Fibroblast of pulmonary artery (primary cell): ENCODE measurements around the gene DAPP1.
"Not testable (repeated sequence)": the region's sequence is repeated elsewhere in the genome, so short reads cannot be mapped to it uniquely, and the experiment has no call there.

Experiments
- DNase-seq: peaks from one replicate; pipeline ENCODE4 v3.0.0-alpha.2; 2010; ENCODE audit warnings: low read depth
- H3K4me3 ChIP-seq: replicated peaks from 2 replicates; pipeline ENCODE4 v1.5.1; 2011; ENCODE audit warnings: low read depth, mild to moderate bottlenecking, control low read depth, low read length, moderate library complexity
- TF ChIP-seq, protein P1 (sequence below): IDR thresholded peaks from 2 replicates; pipeline ENCODE4 v1.5.1; 2011; ENCODE audit warnings: mild to moderate bottlenecking, control low read depth, low read length, inconsistent platforms; ENCODE audit errors: missing control alignments

Gene DAPP1

DNA sequence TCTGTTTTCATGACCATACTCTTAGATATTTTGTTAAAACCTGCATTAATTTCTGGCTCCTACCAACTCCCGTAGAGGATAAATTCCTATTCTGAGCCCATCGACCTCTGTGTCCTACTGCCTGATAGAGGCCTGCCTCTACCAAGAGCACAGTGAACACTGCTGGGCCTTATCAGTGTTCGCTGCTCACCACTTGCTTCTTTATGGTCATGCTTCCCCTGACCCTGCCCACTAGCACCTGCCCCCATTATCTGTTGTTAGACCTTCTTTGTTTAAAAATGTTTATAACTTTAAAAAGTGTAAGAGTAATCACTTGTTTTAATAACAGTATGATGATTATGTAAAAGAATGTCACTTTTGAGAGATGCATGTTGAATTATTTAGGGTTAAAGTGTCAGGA is 6.1 kb downstream of the DAPP1 start:
- H3K4me3 ChIP-seq = no peak overlapping the region

GRCh38 chr4:99824070-99824599 is 7.5 kb downstream of the DAPP1 start:
- H3K4me3 ChIP-seq = no peak overlapping the region
- DNase-seq = no peak
- TF ChIP-seq, protein P1, sequence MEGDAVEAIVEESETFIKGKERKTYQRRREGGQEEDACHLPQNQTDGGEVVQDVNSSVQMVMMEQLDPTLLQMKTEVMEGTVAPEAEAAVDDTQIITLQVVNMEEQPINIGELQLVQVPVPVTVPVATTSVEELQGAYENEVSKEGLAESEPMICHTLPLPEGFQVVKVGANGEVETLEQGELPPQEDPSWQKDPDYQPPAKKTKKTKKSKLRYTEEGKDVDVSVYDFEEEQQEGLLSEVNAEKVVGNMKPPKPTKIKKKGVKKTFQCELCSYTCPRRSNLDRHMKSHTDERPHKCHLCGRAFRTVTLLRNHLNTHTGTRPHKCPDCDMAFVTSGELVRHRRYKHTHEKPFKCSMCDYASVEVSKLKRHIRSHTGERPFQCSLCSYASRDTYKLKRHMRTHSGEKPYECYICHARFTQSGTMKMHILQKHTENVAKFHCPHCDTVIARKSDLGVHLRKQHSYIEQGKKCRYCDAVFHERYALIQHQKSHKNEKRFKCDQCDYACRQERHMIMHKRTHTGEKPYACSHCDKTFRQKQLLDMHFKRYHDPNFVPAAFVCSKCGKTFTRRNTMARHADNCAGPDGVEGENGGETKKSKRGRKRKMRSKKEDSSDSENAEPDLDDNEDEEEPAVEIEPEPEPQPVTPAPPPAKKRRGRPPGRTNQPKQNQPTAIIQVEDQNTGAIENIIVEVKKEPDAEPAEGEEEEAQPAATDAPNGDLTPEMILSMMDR = no peak

More for the DNA sequence above, 6.1 kb downstream of the DAPP1 start:
- no peak for DNase-seq
- TF ChIP-seq, protein P1 = no peak

DNA sequence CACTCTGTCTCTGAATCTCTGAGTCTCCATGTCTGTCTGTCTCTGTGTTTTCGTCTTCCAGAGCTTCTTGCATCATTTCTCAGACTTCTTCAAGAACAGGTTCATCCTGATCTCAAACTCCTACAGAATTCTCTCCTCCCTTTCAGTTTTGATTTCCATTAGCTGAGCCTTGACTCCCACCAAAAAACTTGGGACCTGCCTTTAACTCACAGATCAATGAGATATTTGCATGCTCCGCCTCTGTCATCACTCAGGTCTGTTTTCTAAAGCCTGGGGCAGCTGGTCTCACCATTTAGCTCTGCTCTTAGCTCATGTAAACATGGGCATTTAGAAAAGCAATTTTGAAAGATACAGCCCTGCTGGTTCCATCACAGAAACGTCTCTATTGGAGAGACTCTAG is 8.6 kb downstream of the DAPP1 start:
- H3K4me3 ChIP-seq = no peak overlapping the region
- no peak for DNase-seq
- TF ChIP-seq, protein P1 = no peak

- no peak overlapping the region for H3K4me3 ChIP-seq
- TF ChIP-seq, protein P1 = no peak
- DNase-seq = no peak
Observed at GRCh38 chr4:99826016-99826415, 9.4 kb downstream of the DAPP1 start.

- H3K4me3 ChIP-seq = no peak overlapping the region
- TF ChIP-seq, protein P1 = no peak
- DNase-seq = peak; percentile 7
Observed at GRCh38 chr4:99827454-99827853, 10.8 kb downstream of the DAPP1 start.

GRCh38 chr4:99827857-99828256 is 11.2 kb downstream of the DAPP1 start:
- TF ChIP-seq, protein P1 = no peak
- no peak overlapping the region for H3K4me3 ChIP-seq
- no peak for DNase-seq

GRCh38 chr4:99828477-99828876 is 11.8 kb downstream of the DAPP1 start:
- DNase-seq = no peak
- H3K4me3 ChIP-seq = no peak overlapping the region
- TF ChIP-seq, protein P1 = no peak

GRCh38 chr4:99830051-99830450 is 13.4 kb downstream of the DAPP1 start:
- DNase-seq, H3K4me3 ChIP-seq: not testable (repeated sequence)
